IMR-90 (cell line): ENCODE measurements around the gene MACF1.

Experiments
- CEBPB ChIP-seq: IDR thresholded peaks from 2 replicates; pipeline ENCODE4 v1.6.1; 2012; ENCODE audit warnings: low read depth, low read length, improper control_type of control experiment
- CHD1 ChIP-seq: IDR thresholded peaks from 2 replicates; pipeline ENCODE4 v1.6.1; 2012; ENCODE audit warnings: low read depth, low read length, improper control_type of control experiment
- CTCF ChIP-seq: conservative IDR thresholded peaks from 2 replicates; pipeline ENCODE4 v1.5.1; 2012; ENCODE audit warnings: mild to moderate bottlenecking, low read depth, low read length, improper control_type of control experiment
- ELK1 ChIP-seq: fragments of 150-350 bp; IDR thresholded peaks from 2 replicates; pipeline ENCODE4 v1.6.1; 2016; ENCODE audit warnings: low read depth, mild to moderate bottlenecking, low read length, moderate library complexity, borderline replicate concordance
- MAFK ChIP-seq: IDR thresholded peaks from 2 replicates; pipeline ENCODE4 v1.6.1; 2012; ENCODE audit warnings: low read depth, low read length, improper control_type of control experiment
- MAZ ChIP-seq: IDR thresholded peaks from 2 replicates; pipeline ENCODE4 v1.6.1; 2012; ENCODE audit warnings: low read depth, mild to moderate bottlenecking, low read length, improper control_type of control experiment, moderate library complexity, borderline replicate concordance
- MXI1 ChIP-seq: IDR thresholded peaks from 2 replicates; pipeline ENCODE4 v1.6.1; 2012; ENCODE audit warnings: low read depth, mild to moderate bottlenecking, low read length, moderate library complexity, borderline replicate concordance
- POLR2A ChIP-seq: IDR thresholded peaks from 2 replicates; pipeline ENCODE4 v1.6.1; 2012; ENCODE audit warnings: mild to moderate bottlenecking, low read depth, low read length
- RAD21 ChIP-seq: IDR thresholded peaks from 2 replicates; pipeline ENCODE4 v1.6.1; 2012; ENCODE audit warnings: low read length, improper control_type of control experiment
- RCOR1 ChIP-seq: IDR thresholded peaks from 2 replicates; pipeline ENCODE4 v1.6.1; 2012; ENCODE audit warnings: mild to moderate bottlenecking, low read length, improper control_type of control experiment; ENCODE audit not compliant: insufficient replicate concordance
- USF2 ChIP-seq: fragments of 150-350 bp; IDR thresholded peaks from 2 replicates; pipeline ENCODE4 v1.6.1; 2017; ENCODE audit warnings: mild to moderate bottlenecking, antibody characterized with exemption, low read length, low read depth

- TF ChIP-seq POLR2A (no peak), CHD1 (no peak), CTCF (no peak), USF2 (no peak), MAFK (no peak), RAD21 (no peak), ELK1 (no peak), MXI1 (no peak), RCOR1 (no peak), MAZ (no peak), CEBPB (no peak)
These were observed 209.5 kb downstream of the MACF1 start for GRCh38 chr1:39413902-39414528.
